HEK293 (cell line): ENCODE data around the gene TNNC2.

ENCODE experiments used
- BCL11B ChIP-seq: fragments of 450-650 bp; formaldehyde crosslinking; IDR thresholded peaks from 2 replicates; pipeline ENCODE4 v1.5.1; 2016; ENCODE audit warnings: low read depth, missing biosample characterization, missing genetic modification characterization
- KLF1 ChIP-seq: fragments of 450-650 bp; formaldehyde crosslinking; IDR thresholded peaks from 2 replicates; pipeline ENCODE4 v1.5.1; 2016; ENCODE audit warnings: missing biosample characterization, missing genetic modification characterization
- ZNF121 ChIP-seq: fragments of 450-650 bp; formaldehyde crosslinking; IDR thresholded peaks from 2 replicates; pipeline ENCODE4 v1.5.1; 2016; ENCODE audit warnings: missing biosample characterization, missing genetic modification characterization
- ZNF239 ChIP-seq: fragments of 450-650 bp; formaldehyde crosslinking; IDR thresholded peaks from 2 replicates; pipeline ENCODE4 v1.5.1; 2016; ENCODE audit warnings: missing biosample characterization, missing genetic modification characterization
- ZNF274 ChIP-seq, 2 experiments: fragments of 200-500 bp in 1 of 2; fragments of 450-650 bp in 1 of 2; sonication (Bioruptor generic) in 1 of 2; formaldehyde crosslinking in 1 of 2; IDR thresholded peaks; 2 replicates each; pipeline versions ENCODE4 v1.5.1 to v1.6.1; 2014 to 2016; ENCODE audit warnings: borderline replicate concordance in 1 of 2, inconsistent platforms in 1 of 2, low read length in 1 of 2, missing biosample characterization in 1 of 2, missing genetic modification characterization in 1 of 2
- ZNF423 ChIP-seq: fragments of 450-650 bp; formaldehyde crosslinking; IDR thresholded peaks from 2 replicates; pipeline ENCODE4 v1.5.1; 2016; ENCODE audit warnings: missing biosample characterization, missing genetic modification characterization
- ZNF501 ChIP-seq: fragments of 450-650 bp; formaldehyde crosslinking; IDR thresholded peaks from 2 replicates; pipeline ENCODE4 v1.5.1; 2016; ENCODE audit warnings: missing biosample characterization, missing genetic modification characterization
- ZNF629 ChIP-seq: fragments of 450-650 bp; formaldehyde crosslinking; IDR thresholded peaks from 2 replicates; pipeline ENCODE4 v1.5.1; 2017; ENCODE audit warnings: missing biosample characterization, missing genetic modification characterization
- ZNF747 ChIP-seq: fragments of 450-650 bp; formaldehyde crosslinking; IDR thresholded peaks from 2 replicates; pipeline ENCODE4 v1.5.1; 2016; ENCODE audit warnings: missing biosample characterization, missing genetic modification characterization
- ZNF768 ChIP-seq: fragments of 450-650 bp; formaldehyde crosslinking; IDR thresholded peaks from 2 replicates; pipeline ENCODE4 v1.5.1; 2018; ENCODE audit warnings: missing biosample characterization, mild to moderate bottlenecking, missing genetic modification characterization
- TF ChIP-seq, protein P1 (sequence below): fragments of 450-650 bp; formaldehyde crosslinking; IDR thresholded peaks from 2 replicates; pipeline ENCODE4 v1.5.1; 2016; ENCODE audit warnings: missing biosample characterization, missing genetic modification characterization
- TF ChIP-seq, protein P2 (sequence below): fragments of 450-650 bp; formaldehyde crosslinking; IDR thresholded peaks from 2 replicates; pipeline ENCODE4 v1.5.1; 2016; ENCODE audit warnings: missing biosample characterization, missing genetic modification characterization
- TF ChIP-seq, protein P3 (sequence below): fragments of 450-650 bp; formaldehyde crosslinking; IDR thresholded peaks from 2 replicates; pipeline ENCODE4 v1.5.1; 2016; ENCODE audit warnings: missing biosample characterization, missing genetic modification characterization

DNA sequence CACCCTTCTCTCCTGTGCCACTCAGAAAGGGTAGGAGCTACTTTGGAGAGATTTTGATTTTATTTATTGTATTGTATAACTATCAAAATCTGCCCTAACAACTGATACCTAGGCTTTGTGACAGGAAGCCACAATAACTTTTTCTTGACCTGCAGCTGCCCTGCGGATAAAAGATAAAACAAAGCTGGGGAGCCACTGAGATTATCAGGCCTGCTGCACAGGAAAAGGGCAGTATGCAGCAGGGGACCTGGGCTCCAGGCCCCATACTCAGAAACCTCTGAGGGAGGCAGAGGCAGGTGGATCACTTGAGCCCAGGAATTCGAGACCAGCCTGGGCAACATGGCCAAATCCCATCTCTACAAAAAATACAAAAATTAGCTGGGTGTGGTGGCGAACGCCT is 5.5 kb upstream of the TNNC2 start:
- TF ChIP-seq, protein P1, sequence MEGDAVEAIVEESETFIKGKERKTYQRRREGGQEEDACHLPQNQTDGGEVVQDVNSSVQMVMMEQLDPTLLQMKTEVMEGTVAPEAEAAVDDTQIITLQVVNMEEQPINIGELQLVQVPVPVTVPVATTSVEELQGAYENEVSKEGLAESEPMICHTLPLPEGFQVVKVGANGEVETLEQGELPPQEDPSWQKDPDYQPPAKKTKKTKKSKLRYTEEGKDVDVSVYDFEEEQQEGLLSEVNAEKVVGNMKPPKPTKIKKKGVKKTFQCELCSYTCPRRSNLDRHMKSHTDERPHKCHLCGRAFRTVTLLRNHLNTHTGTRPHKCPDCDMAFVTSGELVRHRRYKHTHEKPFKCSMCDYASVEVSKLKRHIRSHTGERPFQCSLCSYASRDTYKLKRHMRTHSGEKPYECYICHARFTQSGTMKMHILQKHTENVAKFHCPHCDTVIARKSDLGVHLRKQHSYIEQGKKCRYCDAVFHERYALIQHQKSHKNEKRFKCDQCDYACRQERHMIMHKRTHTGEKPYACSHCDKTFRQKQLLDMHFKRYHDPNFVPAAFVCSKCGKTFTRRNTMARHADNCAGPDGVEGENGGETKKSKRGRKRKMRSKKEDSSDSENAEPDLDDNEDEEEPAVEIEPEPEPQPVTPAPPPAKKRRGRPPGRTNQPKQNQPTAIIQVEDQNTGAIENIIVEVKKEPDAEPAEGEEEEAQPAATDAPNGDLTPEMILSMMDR (tag by site-specific recombination), result no peak
- no peak for TF ChIP-seq KLF1 (tag by site-specific recombination)
- no peak for TF ChIP-seq ZNF747 (tag by site-specific recombination)
- no peak for TF ChIP-seq ZNF629 (tag by site-specific recombination)
- TF ChIP-seq ZNF239 (tag by site-specific recombination), result no peak
- no peak for TF ChIP-seq ZNF121
- TF ChIP-seq, protein P2, sequence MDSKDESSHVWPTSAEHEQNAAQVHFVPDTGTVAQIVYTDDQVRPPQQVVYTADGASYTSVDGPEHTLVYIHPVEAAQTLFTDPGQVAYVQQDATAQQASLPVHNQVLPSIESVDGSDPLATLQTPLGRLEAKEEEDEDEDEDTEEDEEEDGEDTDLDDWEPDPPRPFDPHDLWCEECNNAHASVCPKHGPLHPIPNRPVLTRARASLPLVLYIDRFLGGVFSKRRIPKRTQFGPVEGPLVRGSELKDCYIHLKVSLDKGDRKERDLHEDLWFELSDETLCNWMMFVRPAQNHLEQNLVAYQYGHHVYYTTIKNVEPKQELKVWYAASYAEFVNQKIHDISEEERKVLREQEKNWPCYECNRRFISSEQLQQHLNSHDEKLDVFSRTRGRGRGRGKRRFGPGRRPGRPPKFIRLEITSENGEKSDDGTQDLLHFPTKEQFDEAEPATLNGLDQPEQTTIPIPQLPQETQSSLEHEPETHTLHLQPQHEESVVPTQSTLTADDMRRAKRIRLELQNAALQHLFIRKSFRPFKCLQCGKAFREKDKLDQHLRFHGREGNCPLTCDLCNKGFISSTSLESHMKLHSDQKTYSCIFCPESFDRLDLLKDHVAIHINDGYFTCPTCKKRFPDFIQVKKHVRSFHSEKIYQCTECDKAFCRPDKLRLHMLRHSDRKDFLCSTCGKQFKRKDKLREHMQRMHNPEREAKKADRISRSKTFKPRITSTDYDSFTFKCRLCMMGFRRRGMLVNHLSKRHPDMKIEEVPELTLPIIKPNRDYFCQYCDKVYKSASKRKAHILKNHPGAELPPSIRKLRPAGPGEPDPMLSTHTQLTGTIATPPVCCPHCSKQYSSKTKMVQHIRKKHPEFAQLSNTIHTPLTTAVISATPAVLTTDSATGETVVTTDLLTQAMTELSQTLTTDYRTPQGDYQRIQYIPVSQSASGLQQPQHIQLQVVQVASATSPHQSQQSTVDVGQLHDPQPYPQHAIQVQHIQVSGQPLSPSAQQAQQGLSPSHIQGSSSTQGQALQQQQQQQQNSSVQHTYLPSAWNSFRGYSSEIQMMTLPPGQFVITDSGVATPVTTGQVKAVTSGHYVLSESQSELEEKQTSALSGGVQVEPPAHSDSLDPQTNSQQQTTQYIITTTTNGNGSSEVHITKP (tag by site-specific recombination), result no peak
- TF ChIP-seq ZNF423 (tag by site-specific recombination), result no peak
- no peak for TF ChIP-seq ZNF501 (tag by site-specific recombination)
- TF ChIP-seq ZNF274 (IDR thresholded peaks at IDR 0.05; ENCODE audit: low read length), result no peak
- no peak for TF ChIP-seq ZNF274 (tag by site-specific recombination; IDR thresholded peaks at IDR 0.05; ENCODE audit: borderline replicate concordance)
- TF ChIP-seq, protein P3, sequence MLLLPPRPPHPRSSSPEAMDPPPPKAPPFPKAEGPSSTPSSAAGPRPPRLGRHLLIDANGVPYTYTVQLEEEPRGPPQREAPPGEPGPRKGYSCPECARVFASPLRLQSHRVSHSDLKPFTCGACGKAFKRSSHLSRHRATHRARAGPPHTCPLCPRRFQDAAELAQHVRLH, result no peak
- TF ChIP-seq BCL11B (tag by site-specific recombination), result no peak
- no peak for TF ChIP-seq ZNF768 (tag by site-specific recombination)
